Fibroblast of skin of scalp (primary cell): ENCODE results near the gene MAML3.

ENCODE experiments used
- DNase-seq: peaks from one replicate; pipeline ENCODE4 v3.0.0-alpha.2; 2013

The MAML3 gene

GRCh38 chr4:140069066-140069465, 84.9 kb downstream of the MAML3 start:
- peak; percentile 77 for DNase-seq

GRCh38 chr4:140068271-140068670, 85.7 kb downstream of the MAML3 start:
- DNase-seq = no peak

DNA sequence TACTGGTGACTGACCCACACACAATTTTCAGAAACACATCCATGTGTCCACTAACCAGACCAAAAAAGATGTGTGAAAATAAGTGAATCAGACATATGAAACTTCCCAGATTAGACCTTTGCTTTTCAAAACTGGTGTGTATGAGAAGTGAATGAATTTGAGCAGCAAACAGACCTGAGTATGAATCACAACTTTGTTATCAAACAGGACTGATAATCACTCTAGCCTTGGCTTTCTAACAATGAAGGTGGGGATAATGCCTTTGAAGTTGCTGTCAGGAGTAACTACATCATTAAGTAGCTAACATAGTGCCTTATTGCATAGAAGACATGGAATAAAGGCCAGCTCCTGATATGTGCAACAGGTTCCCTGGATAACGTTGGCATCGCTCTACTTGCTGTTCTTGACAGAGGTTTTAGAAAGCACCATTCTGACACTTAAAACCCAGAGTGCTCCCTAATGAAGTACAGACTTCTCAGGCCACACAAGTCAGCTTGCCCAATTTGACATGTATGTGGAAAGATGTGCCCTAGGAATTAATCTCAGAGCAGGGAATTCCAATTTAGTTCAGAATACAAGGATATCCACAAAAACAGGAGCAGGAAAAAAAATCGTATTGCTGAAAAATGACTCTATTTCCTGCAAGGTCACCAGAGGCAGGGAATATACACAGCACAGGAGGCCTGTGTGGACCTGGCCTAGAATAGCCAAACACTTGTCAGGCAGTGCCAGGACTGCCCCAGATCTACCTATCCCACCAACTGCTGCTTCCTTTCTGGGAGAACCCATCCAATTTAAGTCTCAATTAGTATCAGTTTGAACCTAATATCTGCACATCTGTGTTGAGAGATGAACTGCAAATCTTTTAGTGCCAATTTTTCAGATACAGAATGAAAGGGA, 87.7 kb downstream of the MAML3 start:
- DNase-seq = no peak

GRCh38 chr4:140065393-140065792, 88.6 kb downstream of the MAML3 start:
- DNase-seq = no peak

DNA sequence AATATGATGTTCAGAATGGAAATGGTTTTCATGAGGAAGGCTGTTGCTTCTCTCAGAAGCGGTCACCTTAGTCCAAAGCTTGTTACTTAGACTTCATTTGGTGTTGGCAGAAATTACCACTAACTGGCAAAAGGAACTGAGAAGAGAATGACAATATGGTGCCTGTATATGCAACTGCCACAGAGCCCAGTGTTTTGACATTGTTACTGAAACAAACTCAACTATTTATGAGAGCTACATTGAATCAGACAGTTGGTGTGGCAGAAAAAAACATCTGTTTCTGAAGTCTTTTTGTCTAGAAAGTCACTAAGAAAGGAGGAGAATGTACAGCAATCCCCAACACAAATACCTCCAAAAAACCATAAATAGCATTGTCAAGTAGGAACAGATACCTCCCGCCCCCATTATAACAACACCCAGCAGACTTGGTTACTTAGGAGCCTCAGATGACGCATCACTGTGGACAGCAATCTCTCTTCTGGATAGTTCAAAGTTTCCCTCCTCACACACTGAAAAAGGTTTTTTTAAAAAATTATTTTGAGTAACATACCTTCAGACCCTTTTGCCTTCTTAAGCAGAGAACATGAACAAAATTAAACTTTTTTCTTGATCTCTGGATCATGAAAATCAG, 92.2 kb downstream of the MAML3 start:
- DNase-seq = no peak

DNA sequence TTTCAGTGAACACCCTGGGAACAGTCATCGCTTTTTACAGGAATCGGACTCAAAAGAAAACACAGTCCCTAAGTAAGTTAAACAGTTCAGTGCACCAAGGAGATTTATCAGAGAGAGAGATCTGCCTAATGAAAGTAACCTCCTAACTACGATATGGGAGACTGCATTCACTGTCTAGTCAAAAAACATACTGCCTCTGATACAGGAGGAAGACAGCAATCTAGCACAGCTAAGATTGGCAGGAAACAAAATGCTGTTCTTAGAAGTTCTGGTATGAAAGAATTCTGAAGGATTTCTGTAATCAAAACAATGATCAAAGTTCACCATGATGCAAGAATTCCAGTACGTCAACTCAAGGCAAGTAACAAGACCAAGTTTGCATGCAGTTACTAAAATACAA, 92.8 kb downstream of the MAML3 start:
- DNase-seq = peak; percentile 45

- no peak for DNase-seq
Measured at GRCh38 chr4:140059159-140059558, 94.8 kb downstream of the MAML3 start.

GRCh38 chr4:140057701-140058100, 96.3 kb downstream of the MAML3 start:
- no peak for DNase-seq

- DNase-seq = no peak
Measured at GRCh38 chr4:140056015-140056414, 98.0 kb downstream of the MAML3 start.

DNA sequence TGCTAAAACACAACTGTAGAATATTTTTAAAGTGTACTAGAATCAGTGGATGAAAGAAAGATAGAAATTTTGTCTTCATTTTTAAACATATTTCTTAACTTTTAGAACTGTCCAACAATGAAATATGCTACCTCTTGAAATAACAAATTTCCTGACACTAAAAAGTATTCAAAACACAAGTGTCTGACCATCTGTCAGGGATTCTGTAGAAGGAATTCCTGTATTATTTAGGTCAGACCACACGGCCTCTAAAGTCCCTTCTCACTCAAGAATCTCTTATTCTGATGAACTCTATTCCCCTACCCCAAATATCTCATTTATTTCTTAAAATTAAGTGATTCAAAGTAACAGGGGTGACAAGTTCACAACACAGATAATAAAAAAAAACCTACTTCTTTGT, 99.1 kb downstream of the MAML3 start:
- DNase-seq = no peak

- DNase-seq = no peak
Measured at GRCh38 chr4:140053185-140053584, 100.8 kb downstream of the MAML3 start.

GRCh38 chr4:140052050-140052449, 101.9 kb downstream of the MAML3 start:
- peak; percentile 52 for DNase-seq

- peak; percentile 43 for DNase-seq
Measured at GRCh38 chr4:140049849-140050637, 103.9 kb downstream of the MAML3 start.

- no peak for DNase-seq
Measured at GRCh38 chr4:140049024-140049848, 104.7 kb downstream of the MAML3 start.

GRCh38 chr4:140048419-140048995, 105.5 kb downstream of the MAML3 start:
- no peak for DNase-seq

DNA sequence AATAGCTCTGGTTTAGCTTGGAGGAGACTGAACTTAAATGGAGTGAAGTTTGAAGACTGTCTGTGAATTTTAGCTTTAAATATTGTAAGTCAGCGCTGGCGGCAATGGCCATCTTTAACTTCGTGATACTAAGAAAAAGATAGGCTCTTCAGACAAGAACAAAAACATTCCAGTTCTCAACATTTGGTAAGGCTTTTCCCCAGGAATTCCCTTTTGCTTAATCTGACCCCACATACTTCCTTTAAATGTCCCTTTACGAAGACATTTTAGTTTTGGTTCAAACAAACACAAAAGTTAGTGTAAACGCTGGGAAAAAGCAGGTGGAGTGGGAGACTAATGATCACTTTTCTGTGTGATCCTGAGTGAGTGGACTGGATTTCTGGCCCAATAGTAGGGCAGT, 106.2 kb downstream of the MAML3 start:
- no peak for DNase-seq

GRCh38 chr4:140047017-140047640, 106.9 kb downstream of the MAML3 start:
- DNase-seq = no peak

GRCh38 chr4:140046543-140046942, 107.4 kb downstream of the MAML3 start:
- no peak for DNase-seq

GRCh38 chr4:140046016-140046415, 108.0 kb downstream of the MAML3 start:
- DNase-seq = no peak

- DNase-seq = no peak
Measured at GRCh38 chr4:140044337-140044902, 109.6 kb downstream of the MAML3 start.

- no peak for DNase-seq
Measured at GRCh38 chr4:140042634-140043033, 111.3 kb downstream of the MAML3 start.
